T-helper 9 cell (primary cell): ENCODE data around the gene HOXA2.

Experiments used
- DNase-seq: peaks from one replicate; pipeline ENCODE4 v3.0.0-alpha.2; 2020

The HOXA2 gene

DNA sequence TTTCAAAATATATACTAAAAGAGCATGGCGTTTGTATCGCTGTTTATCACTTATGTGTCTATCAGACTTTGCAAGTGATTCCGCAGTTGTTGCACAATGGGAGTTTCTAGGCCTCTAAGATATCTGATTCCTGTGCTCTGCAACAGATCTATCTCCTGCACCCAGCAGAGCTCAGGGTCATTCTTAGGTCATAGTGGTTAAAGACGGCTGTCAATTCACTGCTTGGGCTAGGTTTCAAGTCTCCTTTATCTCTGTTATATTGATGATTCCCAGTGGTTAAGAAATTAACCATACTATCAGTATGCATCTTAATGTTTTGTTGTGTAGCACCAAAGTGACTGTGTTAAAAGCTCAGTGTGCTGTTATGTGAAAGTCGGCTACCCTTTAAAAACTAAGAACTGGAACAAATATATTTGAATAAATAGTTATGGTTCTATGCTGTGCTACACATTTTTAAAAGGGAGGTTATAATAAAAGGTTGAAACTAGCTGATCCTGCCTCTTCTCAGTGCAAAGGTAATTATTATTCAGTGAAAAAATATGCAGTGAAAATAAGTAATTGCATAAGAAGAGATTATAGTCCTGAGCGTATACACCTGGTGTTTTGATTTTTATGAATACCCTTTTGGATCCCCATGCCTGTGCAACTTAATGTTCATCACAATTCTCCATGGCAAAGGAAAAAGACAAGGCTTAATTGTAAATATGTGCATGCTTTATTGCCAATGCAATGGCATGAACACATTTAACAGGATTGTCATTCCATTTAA, 30.7 kb downstream of the HOXA2 start:
- no peak for DNase-seq

GRCh38 chr7:27068259-27068658, 34.2 kb downstream of the HOXA2 start:
- no peak for DNase-seq

DNA sequence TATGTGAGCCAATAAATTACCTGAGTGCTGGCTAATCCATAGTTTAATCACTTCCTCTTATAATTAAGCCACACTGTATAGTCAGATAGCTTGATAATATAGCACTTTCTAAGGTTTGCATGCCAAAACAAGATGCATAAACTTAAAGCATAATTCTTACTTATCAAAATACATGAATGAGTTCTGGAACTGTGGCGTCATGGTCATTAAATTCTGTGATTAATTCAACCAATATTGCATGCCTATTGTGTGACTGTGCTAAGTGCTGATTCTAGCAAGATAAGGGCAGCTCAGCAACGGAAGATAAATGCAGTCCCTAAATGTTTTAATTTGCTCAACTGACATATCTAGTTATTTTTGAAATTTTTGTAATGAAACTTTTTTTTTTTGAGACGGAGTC, 36.3 kb downstream of the HOXA2 start:
- DNase-seq = no peak

- DNase-seq = no peak
Observed at GRCh38 chr7:27065709-27066108, 36.8 kb downstream of the HOXA2 start.

DNA sequence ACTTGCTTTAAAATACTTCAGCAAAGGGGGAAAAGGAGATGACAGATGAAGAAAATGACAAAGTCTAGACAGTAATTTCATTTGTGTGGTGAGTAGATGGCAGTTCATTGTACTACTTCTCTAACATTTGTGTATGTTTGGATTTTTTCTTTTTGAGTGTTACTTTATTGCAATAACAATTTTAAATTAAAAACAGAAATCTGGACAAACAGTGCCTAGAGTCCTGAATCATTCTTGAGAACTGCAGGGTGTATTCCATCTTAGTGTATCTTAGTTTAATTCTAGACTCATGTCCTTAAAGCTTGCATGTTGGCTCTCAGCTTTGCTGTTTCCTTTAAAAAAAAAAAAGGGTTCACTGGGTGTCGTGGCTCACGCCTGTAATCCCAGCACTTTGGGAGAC, 37.8 kb downstream of the HOXA2 start:
- no peak for DNase-seq

GRCh38 chr7:27064159-27064558, 38.3 kb downstream of the HOXA2 start:
- no peak for DNase-seq

GRCh38 chr7:27062946-27063345, 39.5 kb downstream of the HOXA2 start:
- no peak for DNase-seq

GRCh38 chr7:27053153-27053552, 49.3 kb downstream of the HOXA2 start:
- no peak for DNase-seq

- no peak for DNase-seq
Observed at GRCh38 chr7:27051451-27051850, 51.0 kb downstream of the HOXA2 start.
